DND-41 (cell line): Measurements from ENCODE around the gene TBCD.

Experiments used
- CTCF ChIP-seq: IDR thresholded peaks from 2 replicates; pipeline ENCODE4 v1.5.1; 2012; ENCODE audit warnings: borderline replicate concordance, low read length, moderate library complexity, mild to moderate bottlenecking; ENCODE audit not compliant: poor library complexity, severe bottlenecking; ENCODE audit errors: extremely low read depth
- EZH2 ChIP-seq: IDR thresholded peaks from 3 replicates; pipeline ENCODE4 v1.6.1; 2012; ENCODE audit warnings: borderline replicate concordance, low read depth, mild to moderate bottlenecking, moderate library complexity, low read length, inconsistent platforms; ENCODE audit not compliant: severe bottlenecking

- TF ChIP-seq CTCF = no peak
- no peak for TF ChIP-seq EZH2
Measured at GRCh38 chr17:82871056-82871775, 119.4 kb downstream of the TBCD start.
